Suprapubic skin (tissue), 4 donors: Measurements from ENCODE around the gene PHLDB3. TPM values are rescaled to one million over a fixed set of nuclear protein-coding genes. Genes with fewer than 3 reads are reported as not detected.
"Not testable (repeated sequence)": the region's sequence is repeated elsewhere in the genome, so short reads cannot be mapped to it uniquely, and the experiment has no call there.

Experiments
- DNase-seq, 2 donors: peaks; one replicate each; pipeline ENCODE4 v3.0.0-alpha.2; 2019; ENCODE audit warnings: low spot score in 2 of 2
- H3K27ac ChIP-seq: fragments of 200-600 bp; sonication (generic); one replicate; pipeline ENCODE4 v1.5.1; 2019
- H3K27me3 ChIP-seq: fragments of 200-600 bp; sonication (generic); one replicate; pipeline ENCODE4 v1.5.1; 2019
- H3K36me3 ChIP-seq: fragments of 200-600 bp; sonication (generic); one replicate; pipeline ENCODE4 v1.5.1; 2019
- H3K4me1 ChIP-seq: fragments of 200-600 bp; sonication (generic); one replicate; pipeline ENCODE4 v1.5.1; 2019
- H3K4me3 ChIP-seq: fragments of 200-600 bp; sonication (generic); one replicate; pipeline ENCODE4 v1.5.1; 2019; ENCODE audit warnings: mild to moderate bottlenecking
- H3K9me3 ChIP-seq: fragments of 200-600 bp; sonication (generic); one replicate; pipeline ENCODE4 v1.5.1; 2019
- CTCF ChIP-seq, 2 donors: fragments of 200-600 bp in 1 of 2; fragments of 450-650 bp in 1 of 2; sonication (generic) in 1 of 2; IDR thresholded peaks; one replicate each; pipeline ENCODE4 v1.5.1; 2016 to 2019; ENCODE audit warnings: antibody characterized with exemption in 2 of 2, mild to moderate bottlenecking in 1 of 2, moderate library complexity in 1 of 2
- EP300 ChIP-seq: sonication (generic); formaldehyde crosslinking; IDR thresholded peaks from one replicate; pipeline ENCODE4 v1.6.1; 2017; ENCODE audit warnings: antibody characterized with exemption
- POLR2A ChIP-seq, 2 donors: fragments of 450-650 bp; IDR thresholded peaks; one replicate each; pipeline ENCODE4 v1.6.1; 2017; ENCODE audit warnings: antibody characterized with exemption in 2 of 2, mild to moderate bottlenecking in 2 of 2, moderate library complexity in 2 of 2
- POLR2AphosphoS5 ChIP-seq, 3 donors: sonication (generic); formaldehyde crosslinking; IDR thresholded peaks; one replicate each; pipeline ENCODE4 v1.6.1; 2017; ENCODE audit warnings: antibody characterized with exemption in 3 of 3
- WGBS: methylation state at CpG from one replicate; pipeline ENCODE4 v1.1.5; 2018; 5-methylcytosine and 5-hydroxymethylcytosine counted together
- total RNA-seq, 4 donors: library from RNA; depleted of rRNA; stranded (reverse); fragments of >200 nt; gene quantifications; one replicate each; pipeline ENCODE4 v1.1.0, GENCODE V29; 2016

The PHLDB3 gene
- total RNA-seq, 4 donors from 2014 or later, result 63.2 to 110 (median 72.2) TPM

- whole genome bisulfite sequencing, result 4% methylated on average over 14 of the region's 26 CpGs
- peak in 1 of 2 donors; percentile 83 for DNase-seq
- peaks cover 57% of the 10 kb centered on the region for H3K4me1 ChIP-seq
- TF ChIP-seq CTCF (IDR thresholded peaks at IDR 0.05), result no peak
- TF ChIP-seq POLR2AphosphoS5 (IDR thresholded peaks at IDR 0.05), result no peak
- TF ChIP-seq POLR2A (IDR thresholded peaks at IDR 0.05), result no peak
- TF ChIP-seq EP300, result no peak
- peak overlapping the region; percentile 80 for H3K4me3 ChIP-seq
- H3K36me3 ChIP-seq, result no peaks in the 10 kb centered on the region
- peak overlapping the region; percentile 83 for H3K27ac ChIP-seq
- H3K9me3 ChIP-seq, result no peaks in the 10 kb centered on the region
- no peaks in the 10 kb centered on the region for H3K27me3 ChIP-seq
Measured at GRCh38 chr19:43525836-43526771, 21.6 kb upstream of the PHLDB3 start.

GRCh38 chr19:43524922-43525835 is 20.6 kb upstream of the PHLDB3 start:
- TF ChIP-seq POLR2A (IDR thresholded peaks at IDR 0.05), result no peak
- TF ChIP-seq CTCF (IDR thresholded peaks at IDR 0.05), result no peak
- TF ChIP-seq POLR2AphosphoS5 (IDR thresholded peaks at IDR 0.05), result no peak
- TF ChIP-seq EP300, result no peak
- peaks cover 57% of the 10 kb centered on the region for H3K4me1 ChIP-seq
- H3K27ac ChIP-seq, result peak overlapping the region; percentile 83
- no peaks in the 10 kb centered on the region for H3K36me3 ChIP-seq
- H3K27me3 ChIP-seq, result no peaks in the 10 kb centered on the region
- no peaks in the 10 kb centered on the region for H3K9me3 ChIP-seq
- peak overlapping the region; percentile 80 for H3K4me3 ChIP-seq
- WGBS, result 6% methylated on average over 12 of the region's 12 CpGs
- DNase-seq, result peak in 1 of 2 donors; percentile 86

- not testable (repeated sequence) for H3K4me3 ChIP-seq, H3K36me3 ChIP-seq, H3K9me3 ChIP-seq, DNase-seq, H3K27me3 ChIP-seq
- Histone ChIP-seq H3K27ac (peak overlapping the region; percentile 64), H3K4me1 (peaks cover 63% of the 10 kb centered on the region)
- 84% methylated on average over 8 of the region's 8 CpGs for WGBS
Measured at GRCh38 chr19:43523696-43524095, 19.1 kb upstream of the PHLDB3 start.

- WGBS, result 66% methylated on average over 5 of the region's 5 CpGs
- no peak overlapping the region for H3K4me3 ChIP-seq
- TF ChIP-seq POLR2AphosphoS5 (IDR thresholded peaks at IDR 0.05), result no peak
- no peak for TF ChIP-seq EP300
- TF ChIP-seq CTCF (IDR thresholded peaks at IDR 0.05), result no peak
- TF ChIP-seq POLR2A (IDR thresholded peaks at IDR 0.05), result no peak
- H3K9me3 ChIP-seq, result no peaks in the 10 kb centered on the region
- no peaks in the 10 kb centered on the region for H3K27me3 ChIP-seq
- no peak for DNase-seq
- peak overlapping the region; percentile 64 for H3K27ac ChIP-seq
- no peaks in the 10 kb centered on the region for H3K36me3 ChIP-seq
- H3K4me1 ChIP-seq, result peaks cover 55% of the 10 kb centered on the region
Measured at GRCh38 chr19:43522929-43523328, 18.4 kb upstream of the PHLDB3 start.

- Histone ChIP-seq H3K4me1 (peaks cover 22% of the 10 kb centered on the region), H3K27ac (no peak overlapping the region)
Measured at GRCh38 chr19:43519436-43520088, 15.0 kb upstream of the PHLDB3 start.

More at GRCh38 chr19:43519436-43520088, 15.0 kb upstream of the PHLDB3 start:
- Histone ChIP-seq H3K27me3 (no peaks in the 10 kb centered on the region), H3K36me3 (no peaks in the 10 kb centered on the region), H3K4me3 (no peak overlapping the region), H3K9me3 (no peaks in the 10 kb centered on the region)
- DNase-seq, result no peak
- WGBS, result 46% methylated on average over 10 of the region's 10 CpGs
- no peak for TF ChIP-seq POLR2AphosphoS5 (IDR thresholded peaks at IDR 0.05)
- peak; percentile 78 to 82 for TF ChIP-seq CTCF (IDR thresholded peaks at IDR 0.05)
- no peak for TF ChIP-seq EP300
- TF ChIP-seq POLR2A (IDR thresholded peaks at IDR 0.05), result no peak
